Renal pelvis (tissue), 12 donors: ENCODE data around the gene EXTL2. TPM values are rescaled to one million over a fixed set of nuclear protein-coding genes. Genes with fewer than 3 reads are reported as not detected.
A peak's percentile ranks its signal among the peaks of the same experiment; 100 is the strongest.
"Not testable (repeated sequence)": the region's sequence is repeated elsewhere in the genome, so short reads cannot be mapped to it uniquely, and the experiment has no call there.

Experiments used
- DNase-seq: peaks from one replicate; pipeline ENCODE4 v3.0.0-alpha.2; 2013
- long read RNA-seq, 16 experiments: transcript quantifications; one replicate each; lab custom pipeline, GENCODE V29; 2026
- polyA plus RNA-seq, 3 donors: library from polyadenylated mRNA; unstranded; fragments of 120-200 nt; gene quantifications; one replicate each; pipeline ENCODE4 v1.2.1, GENCODE V29; 2013; ENCODE audit not compliant: insufficient read length in 3 of 3

The EXTL2 gene, protein sequence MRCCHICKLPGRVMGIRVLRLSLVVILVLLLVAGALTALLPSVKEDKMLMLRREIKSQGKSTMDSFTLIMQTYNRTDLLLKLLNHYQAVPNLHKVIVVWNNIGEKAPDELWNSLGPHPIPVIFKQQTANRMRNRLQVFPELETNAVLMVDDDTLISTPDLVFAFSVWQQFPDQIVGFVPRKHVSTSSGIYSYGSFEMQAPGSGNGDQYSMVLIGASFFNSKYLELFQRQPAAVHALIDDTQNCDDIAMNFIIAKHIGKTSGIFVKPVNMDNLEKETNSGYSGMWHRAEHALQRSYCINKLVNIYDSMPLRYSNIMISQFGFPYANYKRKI
- polyA plus RNA-seq = 10 to 100 TPM; 54.0 to 64.3 (median 62.9) TPM
- long read RNA-seq, donor 1, transcript EXTL2-202 (5 exons, 3,985 nt) = major isoform, 19 of 23 reads
- long read RNA-seq, donor 1, partial matches to known transcripts = 0 of 23 reads
- long read RNA-seq, donor 1, other reads (novel, unspliced or antisense) = 0 of 23 reads
- long read RNA-seq, donor 2, transcript EXTL2-202 (5 exons, 3,985 nt) = major isoform, 14 of 36 reads
- long read RNA-seq, donor 2, partial matches to known transcripts = 17 of 36 reads
- long read RNA-seq, donor 2, other reads (novel, unspliced or antisense) = 0 of 36 reads
- long read RNA-seq, donor 3, transcript EXTL2-202 (5 exons, 3,985 nt) = major isoform, 12 of 16 reads
- long read RNA-seq, donor 3, partial matches to known transcripts = 0 of 16 reads
- long read RNA-seq, donor 3, other reads (novel, unspliced or antisense) = 0 of 16 reads
- long read RNA-seq, donor 4, transcript EXTL2-201 (5 exons, 2,835 nt) = minor isoform, 5 of 30 reads
- long read RNA-seq, donor 4, transcript EXTL2-202 (5 exons, 3,985 nt) = major isoform, 14 of 30 reads
- long read RNA-seq, donor 4, partial matches to known transcripts = 11 of 30 reads
- long read RNA-seq, donor 4, other reads (novel, unspliced or antisense) = 0 of 30 reads
- long read RNA-seq, donor 5, transcript EXTL2-202 (5 exons, 3,985 nt) = major isoform, 6 of 7 reads
- long read RNA-seq, donor 5, partial matches to known transcripts = 0 of 7 reads
- long read RNA-seq, donor 5, other reads (novel, unspliced or antisense) = 0 of 7 reads
- long read RNA-seq, donor 6, transcript EXTL2-202 (5 exons, 3,985 nt) = major isoform, 10 of 11 reads
- long read RNA-seq, donor 6, partial matches to known transcripts = 0 of 11 reads
- long read RNA-seq, donor 6, other reads (novel, unspliced or antisense) = 0 of 11 reads
- long read RNA-seq, donor 7, transcript EXTL2-202 (5 exons, 3,985 nt) = major isoform, 17 of 19 reads
- long read RNA-seq, donor 7, partial matches to known transcripts = 0 of 19 reads
- long read RNA-seq, donor 7, other reads (novel, unspliced or antisense) = 0 of 19 reads
- long read RNA-seq, donor 8, transcript EXTL2-202 (5 exons, 3,985 nt) = major isoform, 13 of 16 reads
- long read RNA-seq, donor 8, partial matches to known transcripts = 0 of 16 reads
- long read RNA-seq, donor 8, other reads (novel, unspliced or antisense) = 0 of 16 reads
- long read RNA-seq, donor 9, transcript EXTL2-202 (5 exons, 3,985 nt) = major isoform, 16 of 23 reads
- long read RNA-seq, donor 9, transcript EXTL2-201 (5 exons, 2,835 nt) = minor isoform, 6 of 23 reads
- long read RNA-seq, donor 9, partial matches to known transcripts = 0 of 23 reads
- long read RNA-seq, donor 9, other reads (novel, unspliced or antisense) = 0 of 23 reads
- long read RNA-seq, donor 10, transcript EXTL2-202 (5 exons, 3,985 nt) = major isoform, 7 of 10 reads
- long read RNA-seq, donor 10, partial matches to known transcripts = 0 of 10 reads
- long read RNA-seq, donor 10, other reads (novel, unspliced or antisense) = 0 of 10 reads
- long read RNA-seq, donor 11, transcript EXTL2-202 (5 exons, 3,985 nt) = major isoform, 15 of 18 reads
- long read RNA-seq, donor 11, partial matches to known transcripts = 0 of 18 reads
- long read RNA-seq, donor 11, other reads (novel, unspliced or antisense) = 0 of 18 reads
- long read RNA-seq, donor 12, transcript EXTL2-201 (5 exons, 2,835 nt) = minor isoform, 5 of 19 reads
- long read RNA-seq, donor 12, transcript EXTL2-202 (5 exons, 3,985 nt) = major isoform, 11 of 19 reads
- long read RNA-seq, donor 12, partial matches to known transcripts = 0 of 19 reads
- long read RNA-seq, donor 12, other reads (novel, unspliced or antisense) = 0 of 19 reads
- long read RNA-seq, donor 13, transcript EXTL2-202 (5 exons, 3,985 nt) = major isoform, 8 of 10 reads
- long read RNA-seq, donor 13, partial matches to known transcripts = 0 of 10 reads
- long read RNA-seq, donor 13, other reads (novel, unspliced or antisense) = 0 of 10 reads
- long read RNA-seq, donor 14 = 0 reads
- long read RNA-seq, donor 15, transcript EXTL2-202 (5 exons, 3,985 nt) = major isoform, 10 of 15 reads
- long read RNA-seq, donor 15, partial matches to known transcripts = 0 of 15 reads
- long read RNA-seq, donor 15, other reads (novel, unspliced or antisense) = 0 of 15 reads
- long read RNA-seq, donor 16, transcript EXTL2-201 (5 exons, 2,835 nt) = minor isoform, 8 of 46 reads
- long read RNA-seq, donor 16, transcript EXTL2-202 (5 exons, 3,985 nt) = major isoform, 14 of 46 reads
- long read RNA-seq, donor 16, partial matches to known transcripts = 22 of 46 reads
- long read RNA-seq, donor 16, other reads (novel, unspliced or antisense) = 0 of 46 reads

DNA sequence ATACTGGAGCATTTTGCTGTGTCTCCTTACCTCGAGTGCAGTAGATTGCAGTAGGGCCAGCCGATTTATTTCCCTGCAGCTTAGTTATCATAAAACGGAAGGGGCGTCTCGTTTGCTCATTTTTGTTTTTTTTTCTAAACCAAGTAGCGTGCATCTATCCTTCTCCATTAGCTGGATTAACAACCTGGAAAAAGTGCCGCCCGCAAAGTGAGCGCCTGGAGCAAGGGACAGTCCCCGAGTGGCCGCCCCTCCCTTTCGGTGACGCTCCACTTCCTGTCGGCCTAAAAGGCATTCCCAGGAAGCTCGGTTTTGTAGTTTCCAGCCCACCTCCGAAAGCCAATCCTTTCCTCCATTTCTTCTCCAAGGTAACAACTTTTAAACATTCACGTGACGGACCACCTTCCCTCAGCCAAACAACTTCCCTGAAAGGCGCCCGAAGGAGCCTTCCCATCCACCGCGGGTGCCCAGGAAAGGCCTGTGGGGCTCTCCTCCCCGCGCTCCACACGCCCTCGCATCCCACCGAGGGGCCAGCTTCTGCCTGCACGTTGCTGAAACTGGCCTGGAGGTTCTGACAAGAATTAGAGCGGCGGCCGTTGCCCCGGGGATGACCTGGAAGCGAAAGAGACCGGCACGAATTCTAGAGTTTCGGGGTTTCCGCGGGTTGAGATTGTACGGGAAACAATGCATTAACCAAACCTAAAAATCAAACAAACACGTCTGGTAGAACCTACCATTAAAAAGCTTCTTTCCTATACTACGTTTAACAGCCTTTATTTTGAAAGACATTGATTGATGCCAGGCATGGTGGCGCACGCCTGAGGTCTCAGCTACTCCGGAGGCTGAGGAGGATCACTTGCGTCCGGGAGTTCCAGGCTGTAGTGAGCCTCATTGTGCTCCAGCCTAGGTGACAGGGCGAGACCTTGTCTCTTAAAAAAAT, at the start of gene EXTL2:
Gene EXTL2, minus strand, starts transcription at position 240 of the 937 bp plus-strand sequence. CDS start 6,085 bp downstream, outside the sequence.
- DNase-seq = peak; percentile 95

DNA sequence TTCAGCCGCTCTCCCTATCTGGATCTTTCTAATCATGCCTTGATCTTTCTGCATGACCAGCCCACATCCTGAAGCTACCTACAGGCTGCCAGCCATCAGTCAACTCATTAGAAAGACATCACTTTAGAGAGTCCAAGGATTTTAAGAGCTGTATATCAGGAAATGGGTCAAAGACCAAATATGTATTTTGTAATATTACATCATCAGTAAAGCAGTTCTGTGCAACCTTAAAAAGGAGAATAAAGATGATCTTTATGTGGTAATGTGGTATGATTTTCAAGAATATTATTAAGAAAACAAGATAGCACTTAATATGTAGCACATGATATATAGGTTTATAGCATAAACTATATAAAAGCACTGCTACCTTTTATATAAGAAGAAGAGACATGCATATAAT, 48.9 kb upstream of the EXTL2 start:
- no peak for DNase-seq

DNA sequence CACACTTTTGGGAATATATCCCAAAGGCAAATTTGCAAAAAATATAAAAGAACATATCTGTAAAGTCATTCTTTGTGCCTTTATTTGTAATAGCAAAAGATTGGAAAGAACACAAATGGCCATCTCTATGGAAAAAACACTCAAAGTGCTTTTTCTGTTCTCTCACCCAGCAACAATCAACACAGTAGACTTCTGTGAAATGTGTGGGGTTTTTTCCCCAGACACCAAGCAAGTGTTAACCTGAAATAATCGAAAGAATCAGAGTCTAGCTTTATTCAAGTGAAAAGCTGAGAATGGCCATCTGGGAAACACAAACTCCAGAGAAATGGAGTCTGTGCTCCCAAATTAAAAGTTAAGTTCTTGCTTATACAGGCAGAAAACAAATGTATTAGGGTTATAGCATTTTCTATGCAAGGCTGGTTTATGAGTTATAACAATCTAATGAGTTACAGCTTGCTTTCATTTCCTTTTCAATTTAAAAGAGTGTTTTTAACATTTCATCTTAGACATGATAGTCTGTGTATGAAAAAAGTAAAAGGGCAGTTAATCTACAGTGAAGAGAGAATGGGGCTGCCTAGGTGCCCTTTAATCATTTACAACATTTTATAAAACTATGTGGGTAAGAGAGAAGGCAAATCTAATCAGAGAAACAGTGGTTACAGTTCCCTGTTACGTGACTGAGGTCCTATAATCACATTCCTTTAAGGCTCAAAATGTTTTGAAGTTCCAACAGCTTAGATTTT, 47.8 kb upstream of the EXTL2 start:
- DNase-seq = no peak

DNA sequence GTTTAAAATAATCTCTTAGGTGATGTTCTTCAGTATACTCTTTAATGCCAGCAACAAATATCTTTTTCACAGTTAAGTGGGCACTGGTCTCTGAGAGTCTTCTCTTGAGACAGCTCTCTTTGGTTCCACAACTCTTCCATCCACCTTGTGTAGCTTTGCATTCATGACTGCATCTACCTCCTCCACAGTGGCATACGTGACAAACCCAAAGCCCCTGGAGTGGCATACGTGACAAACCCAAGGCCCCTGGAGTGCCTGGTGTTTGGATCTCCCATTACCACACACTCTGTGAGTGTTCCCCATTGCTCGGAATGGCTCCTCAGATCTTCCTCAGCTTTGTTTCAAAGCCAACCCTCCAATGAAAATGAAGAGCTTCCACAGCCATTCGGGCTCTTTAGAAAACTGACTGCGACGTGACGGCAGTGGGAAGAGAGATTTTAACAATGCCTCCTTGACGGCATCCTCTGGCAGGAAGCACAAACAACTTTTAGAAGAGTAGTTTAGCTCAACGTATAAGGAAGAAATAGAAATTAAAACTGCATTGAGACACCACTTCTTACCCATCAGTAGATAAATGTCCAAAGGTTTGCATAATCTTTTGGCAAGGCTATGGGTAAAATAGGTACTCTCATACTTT, 47.1 kb upstream of the EXTL2 start:
- no peak for DNase-seq

DNA sequence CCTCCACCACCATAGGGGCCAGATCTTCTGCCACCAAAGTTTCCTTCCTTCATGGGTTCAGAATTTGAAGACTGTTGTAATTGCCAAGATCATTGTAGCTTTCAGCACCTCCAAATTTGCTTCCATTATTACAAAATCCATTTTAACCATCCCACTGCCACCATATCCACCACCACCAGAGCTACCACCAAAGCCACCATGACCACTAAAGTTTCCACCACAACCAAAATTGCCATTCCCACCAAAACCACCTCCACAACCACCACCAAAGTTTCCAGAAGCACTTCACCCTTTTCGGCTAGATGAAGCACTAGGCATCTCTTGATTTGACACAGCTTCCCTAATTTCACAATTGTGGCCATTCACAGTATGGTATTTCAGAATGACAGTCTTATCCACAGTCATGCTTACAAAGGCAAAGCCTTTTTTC, 46.5 kb upstream of the EXTL2 start:
- no peak for DNase-seq

DNA sequence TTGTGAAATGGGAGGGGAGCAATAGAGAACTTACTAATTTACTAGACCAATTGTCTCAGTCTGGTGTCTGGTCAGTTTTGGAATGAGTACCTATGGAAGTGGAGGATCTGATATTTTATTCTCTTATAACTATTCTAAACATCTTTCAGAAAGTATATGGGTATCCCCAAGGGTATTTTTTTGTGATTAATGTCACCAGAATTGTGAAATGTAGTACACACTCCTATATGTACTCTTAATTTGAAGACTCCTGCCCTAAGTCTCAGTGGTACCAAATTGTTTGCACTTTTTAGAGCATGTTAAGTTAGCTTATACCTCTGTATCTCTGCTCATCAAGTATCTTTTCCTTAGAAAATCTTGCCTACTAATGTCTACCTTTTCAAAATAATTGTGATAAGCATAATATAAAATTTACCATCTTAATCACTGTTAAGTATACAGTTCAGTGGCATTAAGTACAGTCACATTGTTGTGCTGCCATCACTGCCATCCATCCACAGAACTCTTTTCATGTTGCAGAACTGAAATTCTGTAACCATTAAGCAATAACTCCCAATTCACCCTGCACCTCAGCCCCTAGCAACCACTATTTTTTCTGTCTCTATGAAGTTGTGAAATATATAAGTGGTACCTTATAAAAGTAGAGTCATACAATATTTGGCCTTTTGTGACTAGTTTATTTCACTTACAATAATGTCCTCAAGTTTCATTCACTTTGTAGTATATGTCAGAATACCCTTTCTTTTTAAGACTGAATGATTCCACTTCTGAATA, 41.7 kb upstream of the EXTL2 start:
- no peak for DNase-seq

DNA sequence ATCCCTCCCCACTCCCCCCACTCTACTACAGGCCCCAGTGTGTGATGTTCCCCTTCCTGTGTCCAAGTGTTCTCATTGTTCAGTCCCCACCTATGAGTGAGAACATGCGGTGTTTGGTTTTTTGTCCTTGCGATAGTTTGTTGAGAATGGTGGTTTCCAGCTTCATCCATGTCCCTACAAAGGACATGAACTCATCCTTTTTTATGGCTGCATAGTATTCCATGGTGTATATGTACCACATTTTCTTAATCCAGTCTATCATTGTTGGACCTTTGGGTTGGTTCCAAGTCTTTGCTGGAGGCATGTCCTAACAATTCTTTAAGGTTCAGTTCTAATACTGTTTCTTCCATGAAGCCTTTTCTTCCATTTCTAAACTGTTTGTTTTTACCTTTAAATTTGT, 38.9 kb upstream of the EXTL2 start:
- DNase-seq = not testable (repeated sequence)

DNA sequence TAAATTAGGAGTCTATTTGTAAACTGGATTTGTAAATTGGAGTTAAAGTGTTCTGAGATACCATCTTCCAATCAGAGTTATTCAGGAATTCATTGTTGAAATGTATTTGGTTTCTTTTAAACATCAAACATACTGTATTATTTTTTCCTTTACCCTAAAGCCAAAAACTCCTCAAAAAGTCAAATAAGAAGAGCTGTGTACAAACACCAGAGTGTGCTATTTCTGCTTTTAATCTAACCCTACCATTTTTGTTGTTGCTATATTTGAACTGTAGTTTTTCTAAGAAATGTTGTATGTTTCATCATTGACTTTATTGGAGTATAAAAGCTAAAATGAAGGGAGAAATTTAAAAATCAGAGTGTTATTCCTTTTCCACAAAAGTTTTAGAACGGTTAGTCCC, 37.1 kb upstream of the EXTL2 start:
- DNase-seq = no peak

DNA sequence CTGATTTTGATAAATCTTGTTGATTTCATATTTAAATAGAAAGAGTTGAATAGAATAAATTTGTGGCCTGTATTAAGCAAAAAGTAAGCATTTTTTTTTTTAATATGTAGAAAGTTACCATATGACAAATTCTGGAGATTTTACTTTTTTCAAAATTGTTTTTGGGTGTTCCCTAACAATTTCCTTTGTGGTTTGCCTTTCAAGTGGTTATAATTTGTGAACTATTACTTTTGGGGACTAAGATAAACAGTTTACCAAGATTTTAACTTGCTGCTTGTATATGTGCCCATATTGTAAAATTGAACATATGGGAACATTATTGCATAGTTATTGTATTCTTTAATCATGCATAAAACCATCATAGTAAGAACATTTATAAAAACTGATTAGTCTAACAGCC, 35.9 kb upstream of the EXTL2 start:
- no peak for DNase-seq

DNA sequence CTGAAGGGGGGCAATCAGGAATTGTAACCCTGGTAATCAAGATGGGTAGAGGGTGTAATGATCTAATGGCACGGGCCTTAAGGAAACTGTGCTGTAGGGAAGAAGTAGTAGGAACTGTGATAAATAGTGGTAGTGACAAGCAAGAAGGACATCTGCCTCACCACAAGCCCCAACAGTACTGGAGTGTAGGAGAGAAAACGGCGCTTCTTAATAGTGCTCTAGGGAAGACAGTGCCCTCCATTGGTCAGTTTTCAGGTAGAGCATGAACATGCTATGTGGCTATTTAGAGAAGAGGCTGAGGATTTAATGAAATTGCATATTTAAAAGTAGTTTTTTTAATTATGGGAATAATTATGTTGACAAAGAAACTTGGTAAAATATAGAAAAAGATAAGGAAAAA, 33.5 kb upstream of the EXTL2 start:
- no peak for DNase-seq

DNA sequence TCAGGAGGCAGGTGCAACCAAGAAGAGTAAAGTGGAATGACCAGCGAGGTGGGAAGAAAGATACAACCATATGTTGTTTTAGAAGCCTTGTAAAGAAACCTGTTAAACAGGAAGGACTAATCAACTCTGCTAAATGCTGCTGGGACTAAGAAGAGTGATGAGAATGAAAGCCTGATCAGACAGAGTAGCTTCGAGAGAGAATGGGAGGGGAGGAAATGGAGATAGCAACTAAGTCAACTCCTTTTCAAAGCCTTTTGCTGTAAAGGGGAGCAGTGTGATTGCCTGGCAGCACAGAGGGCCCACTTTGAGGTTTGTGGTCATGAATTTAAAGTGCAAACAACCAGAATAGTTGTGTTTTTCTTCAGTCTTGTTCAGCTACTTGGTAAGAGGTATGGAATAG, 32.6 kb upstream of the EXTL2 start:
- no peak for DNase-seq

DNA sequence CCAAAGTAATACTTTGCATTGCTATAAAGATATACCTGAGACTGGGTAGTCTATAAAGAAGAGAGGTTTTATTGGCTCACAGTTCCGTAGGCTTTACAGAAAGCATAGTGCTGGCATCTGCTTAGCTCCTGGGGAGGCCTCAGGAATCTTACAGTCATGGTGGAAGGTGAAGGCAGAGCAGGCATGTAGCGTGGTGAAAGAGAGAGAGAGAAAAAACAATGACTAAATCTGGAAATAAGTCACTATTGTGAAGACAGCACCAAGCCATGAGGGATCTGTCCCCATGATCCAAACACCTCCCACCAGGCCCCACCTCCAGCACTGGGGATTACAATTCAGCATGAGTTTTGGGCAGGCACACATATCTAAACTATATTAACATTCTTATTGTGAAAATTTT, 31.6 kb upstream of the EXTL2 start:
- no peak for DNase-seq

DNA sequence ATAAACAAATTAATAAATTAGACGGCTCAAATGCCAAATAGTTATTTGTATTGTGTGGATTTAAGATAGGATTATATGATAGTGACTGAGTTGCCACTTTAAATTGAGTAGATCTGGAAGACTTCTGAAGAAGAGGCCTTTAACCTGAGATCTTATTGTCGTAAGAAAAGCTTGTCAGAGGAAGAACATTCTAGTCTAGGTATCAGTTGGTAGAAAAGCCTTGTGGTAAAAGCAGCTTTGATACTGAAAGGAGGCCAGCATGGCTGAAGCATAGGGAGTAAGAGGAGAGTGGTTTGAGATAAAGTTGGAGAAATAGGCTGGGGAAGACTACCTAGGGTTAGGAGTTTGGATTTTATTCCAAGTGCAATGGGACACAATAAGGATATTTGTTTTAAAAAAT, 30.3 kb upstream of the EXTL2 start:
- no peak for DNase-seq

DNA sequence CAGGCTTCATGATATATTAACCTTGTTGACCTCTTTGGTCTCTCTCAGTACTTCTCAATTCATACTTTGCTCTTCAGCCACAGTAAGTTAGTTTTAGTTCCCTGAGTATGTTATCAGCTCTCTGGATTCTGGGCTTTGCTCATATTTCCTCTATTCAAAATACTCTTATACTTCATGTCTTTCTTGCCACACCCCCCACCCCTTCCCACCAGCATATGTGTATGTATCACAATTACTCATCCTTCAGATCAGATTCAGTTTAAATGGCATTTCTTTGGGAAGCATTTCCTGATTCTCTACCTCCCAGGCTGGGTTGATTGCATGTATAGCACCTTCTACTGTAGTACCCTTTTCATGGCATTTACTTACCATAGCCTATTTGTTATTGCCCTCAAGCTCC, 29.6 kb upstream of the EXTL2 start:
- DNase-seq = no peak

DNA sequence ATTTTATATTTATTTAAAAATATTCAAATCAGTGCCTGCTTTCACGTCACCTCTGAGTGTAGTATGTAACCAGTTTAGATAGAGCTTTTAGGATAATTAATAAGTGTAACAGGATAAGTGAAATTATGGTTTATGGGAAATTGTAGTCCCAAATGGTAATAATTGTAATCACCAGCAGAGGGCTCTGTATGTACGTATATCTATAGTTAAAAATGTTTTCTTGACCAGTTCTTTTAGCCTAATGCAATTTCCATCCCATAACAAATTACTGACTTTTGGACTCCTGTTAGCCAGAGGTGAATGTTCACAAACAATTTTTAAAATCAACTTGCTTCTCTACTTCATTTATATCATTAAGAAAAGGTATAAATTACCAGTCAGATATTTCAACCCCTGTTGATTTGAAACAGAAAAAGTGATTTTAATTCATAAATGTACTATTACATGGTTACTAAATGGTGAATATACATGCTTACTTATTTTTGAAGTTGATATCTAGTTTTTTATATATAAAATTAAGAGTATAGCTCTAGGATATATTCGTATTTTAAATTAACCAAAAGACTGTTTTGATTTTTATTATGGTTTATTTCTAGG, 26.6 kb upstream of the EXTL2 start:
- DNase-seq = peak; percentile 42
